ENCODE measurements around the gene DCST1. TPM values are rescaled to one million over a fixed set of nuclear protein-coding genes. Genes with fewer than 3 reads are reported as not detected.

The DCST1 gene
- total RNA-seq, 1 donor: not detected

- H3K36me3 ChIP-seq (ENCODE audit: insufficient read depth, low read length): no peaks in the 10 kb centered on the region
- no peak overlapping the region for H3K4me2 ChIP-seq (ENCODE audit: insufficient read depth, low read length)
- H3K79me2 ChIP-seq (ENCODE audit: insufficient read depth, low read length): no peaks in the 10 kb centered on the region
- no peaks in the 10 kb centered on the region for H4K20me1 ChIP-seq (ENCODE audit: insufficient read depth, low read length)
- H3K9me3 ChIP-seq (ENCODE audit: low read depth, low read length): no peaks in the 10 kb centered on the region
- H2AFZ ChIP-seq (ENCODE audit: low read length): no peak overlapping the region
- H3K4me1 ChIP-seq (ENCODE audit: insufficient read depth, low read length): peaks cover 3% of the 10 kb centered on the region
- H3K4me3 ChIP-seq (ENCODE audit: insufficient read depth, low read length): no peak overlapping the region
- no peak for TF ChIP-seq CTCF (IDR thresholded peaks at IDR 0.05; ENCODE audit: extremely low read depth, low read depth, low read length)
- peaks cover 14% of the 10 kb centered on the region for H3K27me3 ChIP-seq (ENCODE audit: insufficient read depth, low read length)
- H3K27ac ChIP-seq (ENCODE audit: low read depth, low read length): no peak overlapping the region
- DNase-seq (ENCODE audit: insufficient read length, low spot score, missing footprints): no peak
Observed at GRCh38 chr1:155092131-155092530, 58.5 kb downstream of the DCST1 start.

- no peak overlapping the region for H3K4me3 ChIP-seq (ENCODE audit: insufficient read depth, low read length)
- no peaks in the 10 kb centered on the region for H3K36me3 ChIP-seq (ENCODE audit: insufficient read depth, low read length)
- no peaks in the 10 kb centered on the region for H3K9me3 ChIP-seq (ENCODE audit: low read depth, low read length)
- DNase-seq (ENCODE audit: insufficient read length, low spot score, missing footprints): no peak
- H3K27ac ChIP-seq (ENCODE audit: low read depth, low read length): no peak overlapping the region
- no peaks in the 10 kb centered on the region for H4K20me1 ChIP-seq (ENCODE audit: insufficient read depth, low read length)
- peaks cover 3% of the 10 kb centered on the region for H3K4me1 ChIP-seq (ENCODE audit: insufficient read depth, low read length)
- no peak overlapping the region for H3K4me2 ChIP-seq (ENCODE audit: insufficient read depth, low read length)
- H3K79me2 ChIP-seq (ENCODE audit: insufficient read depth, low read length): no peaks in the 10 kb centered on the region
- TF ChIP-seq CTCF (IDR thresholded peaks at IDR 0.05; ENCODE audit: extremely low read depth, low read depth, low read length): no peak
- H3K27me3 ChIP-seq (ENCODE audit: insufficient read depth, low read length): peaks cover 14% of the 10 kb centered on the region
- no peak overlapping the region for H2AFZ ChIP-seq (ENCODE audit: low read length)
Observed at GRCh38 chr1:155092641-155093040, 59.0 kb downstream of the DCST1 start.

- no peaks in the 10 kb centered on the region for H3K9me3 ChIP-seq (ENCODE audit: low read depth, low read length)
- no peaks in the 10 kb centered on the region for H4K20me1 ChIP-seq (ENCODE audit: insufficient read depth, low read length)
- H3K4me1 ChIP-seq (ENCODE audit: insufficient read depth, low read length): peaks cover 3% of the 10 kb centered on the region
- H3K79me2 ChIP-seq (ENCODE audit: insufficient read depth, low read length): no peaks in the 10 kb centered on the region
- no peak overlapping the region for H3K27ac ChIP-seq (ENCODE audit: low read depth, low read length)
- no peaks in the 10 kb centered on the region for H3K36me3 ChIP-seq (ENCODE audit: insufficient read depth, low read length)
- peak overlapping the region; percentile 62 for H2AFZ ChIP-seq (ENCODE audit: low read length)
- H3K4me3 ChIP-seq (ENCODE audit: insufficient read depth, low read length): no peak overlapping the region
- H3K27me3 ChIP-seq (ENCODE audit: insufficient read depth, low read length): peaks cover 14% of the 10 kb centered on the region
- TF ChIP-seq CTCF (IDR thresholded peaks at IDR 0.05; ENCODE audit: extremely low read depth, low read depth, low read length): peak; percentile 54
- no peak overlapping the region for H3K4me2 ChIP-seq (ENCODE audit: insufficient read depth, low read length)
- DNase-seq (ENCODE audit: insufficient read length, low spot score, missing footprints): no peak
Observed at GRCh38 chr1:155093911-155094621, 60.4 kb downstream of the DCST1 start.

- Histone ChIP-seq H3K36me3 (ENCODE audit: insufficient read depth, low read length) (no peaks in the 10 kb centered on the region), H3K9me3 (ENCODE audit: low read depth, low read length) (no peaks in the 10 kb centered on the region), H4K20me1 (ENCODE audit: insufficient read depth, low read length) (no peaks in the 10 kb centered on the region), H3K4me3 (ENCODE audit: insufficient read depth, low read length) (no peak overlapping the region), H3K27ac (ENCODE audit: low read depth, low read length) (no peak overlapping the region), H3K79me2 (ENCODE audit: insufficient read depth, low read length) (no peaks in the 10 kb centered on the region), H2AFZ (ENCODE audit: low read length) (no peak overlapping the region), H3K4me2 (ENCODE audit: insufficient read depth, low read length) (no peak overlapping the region), H3K27me3 (ENCODE audit: insufficient read depth, low read length) (peaks cover 14% of the 10 kb centered on the region), H3K4me1 (ENCODE audit: insufficient read depth, low read length) (peaks cover 3% of the 10 kb centered on the region)
- no peak for TF ChIP-seq CTCF (IDR thresholded peaks at IDR 0.05; ENCODE audit: extremely low read depth, low read depth, low read length)
- DNase-seq (ENCODE audit: insufficient read length, low spot score, missing footprints): no peak
Observed at GRCh38 chr1:155094622-155094948, 61.0 kb downstream of the DCST1 start.

Data from osteoblast (primary cell).